ENCODE data around the gene BTBD1.

BTBD1 gene

DNA sequence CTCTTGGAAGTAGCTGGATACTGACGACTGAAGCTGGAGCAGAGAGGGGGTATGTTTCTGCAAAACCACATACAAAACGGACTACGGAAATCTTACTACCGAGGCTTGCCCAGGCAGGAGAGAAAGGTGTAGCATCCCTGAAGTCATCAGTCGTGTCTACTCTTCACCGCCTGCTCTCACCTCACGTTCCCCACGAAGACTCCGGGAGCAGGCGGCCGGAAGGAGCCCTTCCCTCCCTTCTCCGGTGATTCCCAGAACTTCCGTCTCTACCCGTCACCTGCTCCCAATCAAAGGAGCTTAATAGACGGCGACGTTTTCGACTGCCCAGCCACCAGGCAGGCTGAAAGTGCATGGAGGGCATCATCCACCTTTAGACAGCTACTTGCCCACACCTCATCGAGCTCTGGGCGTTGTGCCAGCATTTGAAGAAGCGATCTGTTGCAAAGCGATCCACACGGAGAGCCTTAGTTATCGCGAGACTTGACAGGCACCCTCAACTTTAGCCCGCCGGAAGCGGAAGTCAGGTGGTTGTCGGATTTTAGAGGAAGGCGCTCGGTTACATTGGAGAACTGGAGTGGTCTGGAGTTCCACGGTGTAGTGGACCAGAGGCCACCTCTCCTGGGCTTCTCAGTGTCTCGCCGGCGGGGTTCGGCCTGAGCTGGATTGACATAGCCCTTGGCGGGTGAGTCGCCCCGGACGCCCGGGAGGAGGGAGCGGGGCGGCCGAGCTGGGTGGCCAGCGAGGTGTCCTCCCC is 81.2 kb downstream of the BTBD1 start, which contains the start of gene RAMAC:
Gene RAMAC (plus strand): TSS at position 523 of the 754 bp plus-strand sequence. CDS start 2,809 bp downstream, outside the sequence.
- DNase-seq = peak; percentile 90

DNA sequence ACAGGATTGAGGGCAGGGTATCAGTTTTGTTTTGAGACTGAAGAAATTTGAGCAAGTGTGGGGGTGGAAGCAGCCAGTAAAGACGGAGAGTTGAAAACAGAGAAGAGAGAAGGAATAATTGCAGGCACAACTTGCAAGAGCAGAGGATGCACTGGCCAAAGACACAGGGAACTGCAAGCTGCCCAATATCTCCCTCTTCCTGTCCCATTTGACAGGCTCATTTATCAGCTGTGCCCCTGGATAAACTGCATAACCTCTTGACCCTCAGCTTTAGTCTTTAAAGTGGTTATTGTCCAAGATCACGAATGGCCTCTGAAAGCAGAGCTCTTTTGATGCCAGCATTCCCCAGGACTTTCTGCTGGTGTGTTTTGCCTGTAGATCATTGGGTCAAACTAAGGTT is 86.1 kb downstream of the BTBD1 start:
- DNase-seq = no peak

DNA sequence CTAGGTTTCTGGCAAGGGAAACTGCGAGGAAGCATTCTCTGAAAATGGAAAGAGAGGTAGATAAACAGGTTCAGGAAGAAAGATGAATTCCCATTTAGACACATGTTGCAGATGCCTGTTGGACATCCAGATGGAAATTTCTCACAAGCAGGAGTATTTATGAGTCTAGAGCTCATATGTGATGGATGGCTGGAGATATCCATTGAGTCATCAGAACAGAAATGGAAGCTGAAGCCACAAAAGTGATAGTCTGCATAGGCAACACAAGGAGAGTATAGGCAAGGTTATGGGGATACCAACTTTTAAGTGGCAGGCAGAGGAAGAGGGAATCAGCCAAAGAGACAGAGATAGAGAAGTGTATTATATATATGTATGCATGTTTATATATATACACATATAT is 87.3 kb downstream of the BTBD1 start:
- DNase-seq = no peak

DNA sequence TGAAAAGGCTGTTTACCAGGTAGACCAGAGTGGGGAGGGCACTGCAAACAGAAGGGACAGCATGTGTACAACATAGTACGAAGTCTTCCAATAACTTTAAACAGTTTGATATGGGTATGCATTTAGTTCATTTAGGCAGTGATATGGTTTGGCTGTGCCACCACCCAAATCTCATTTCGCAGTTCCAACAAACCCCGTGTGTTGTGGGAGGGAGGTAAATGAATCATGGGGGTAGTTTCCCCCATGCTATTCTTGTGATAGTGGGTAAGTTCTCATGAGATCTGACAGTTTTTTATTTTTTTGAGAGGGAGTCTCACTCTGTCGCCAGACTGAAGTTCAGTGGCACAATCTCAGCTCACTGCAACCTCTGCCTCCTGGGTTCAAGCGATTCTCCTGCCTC is 88.6 kb downstream of the BTBD1 start:
- no peak for DNase-seq

DNA sequence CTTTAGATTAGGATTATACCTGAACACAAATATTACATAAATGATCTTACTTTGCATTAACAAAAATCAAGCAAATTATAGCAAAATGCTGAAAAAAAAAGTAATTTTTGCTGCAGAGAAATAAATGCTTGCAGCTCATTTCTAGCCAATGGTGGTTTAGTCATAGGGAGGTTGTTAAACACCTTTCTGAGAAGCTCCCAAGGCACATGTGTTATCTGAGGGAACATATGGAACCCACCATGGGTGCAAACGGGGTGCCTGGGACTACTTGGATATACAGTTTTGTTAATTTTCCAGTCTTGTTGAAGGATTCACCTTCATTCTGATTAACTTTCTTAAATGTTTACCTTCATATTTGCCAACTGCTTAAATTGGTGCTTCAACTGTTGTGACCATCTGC is 90.0 kb downstream of the BTBD1 start:
- no peak for DNase-seq

DNA sequence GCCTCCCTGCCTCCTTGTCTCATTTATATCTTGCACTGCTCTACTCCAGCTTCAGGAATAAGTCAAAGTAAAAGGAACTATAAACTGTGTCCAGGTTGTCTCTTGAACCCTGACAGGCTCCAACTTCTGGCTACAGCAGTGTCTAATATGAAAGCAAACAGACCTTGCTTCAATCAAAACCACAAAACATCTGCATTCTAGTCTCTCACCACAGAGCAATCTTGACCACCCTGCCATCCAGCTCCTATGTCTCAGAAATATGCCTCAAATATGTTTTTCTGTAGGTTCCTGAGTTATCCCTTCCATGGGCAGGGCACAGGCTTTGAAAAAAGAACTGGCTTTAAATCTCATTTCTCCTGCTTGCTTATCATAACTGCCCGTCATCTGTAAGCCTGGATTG is 94.1 kb downstream of the BTBD1 start:
- DNase-seq = no peak

DNA sequence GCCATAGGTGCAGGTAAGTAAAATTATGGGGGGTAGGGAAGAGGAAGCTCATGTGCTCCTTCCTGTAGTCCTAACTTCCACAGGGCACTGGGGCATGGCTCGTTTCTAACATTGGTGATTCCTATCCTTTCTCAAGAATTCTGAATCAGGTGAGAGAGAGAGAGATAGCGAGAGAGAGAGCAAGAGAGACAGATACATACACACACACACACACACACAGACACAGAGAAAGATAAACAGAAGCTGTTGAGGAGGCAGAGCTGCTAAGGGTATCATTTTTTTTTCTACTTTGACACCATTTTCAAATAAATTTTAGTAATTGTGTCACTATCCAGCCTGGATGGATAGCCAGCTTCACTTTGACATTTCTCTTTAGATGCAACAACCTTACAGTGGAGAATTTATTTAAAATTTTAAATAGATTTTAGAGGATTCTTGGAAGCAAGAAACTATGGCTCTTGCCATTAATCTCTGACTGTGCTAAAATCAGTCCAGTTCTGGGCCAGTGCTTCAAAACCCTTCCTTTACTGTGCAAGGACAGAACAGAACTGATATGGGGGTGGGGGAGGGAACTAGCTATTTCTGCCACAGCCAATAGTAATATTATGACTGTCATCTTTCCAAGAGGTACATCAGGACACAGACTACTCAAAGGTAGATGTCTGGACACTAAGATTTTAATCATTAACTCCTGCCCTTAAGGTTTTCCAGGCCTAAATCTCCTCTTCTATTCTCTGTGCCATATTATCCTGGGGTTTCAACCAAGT is 95.7 kb downstream of the BTBD1 start:
- no peak for DNase-seq

DNA sequence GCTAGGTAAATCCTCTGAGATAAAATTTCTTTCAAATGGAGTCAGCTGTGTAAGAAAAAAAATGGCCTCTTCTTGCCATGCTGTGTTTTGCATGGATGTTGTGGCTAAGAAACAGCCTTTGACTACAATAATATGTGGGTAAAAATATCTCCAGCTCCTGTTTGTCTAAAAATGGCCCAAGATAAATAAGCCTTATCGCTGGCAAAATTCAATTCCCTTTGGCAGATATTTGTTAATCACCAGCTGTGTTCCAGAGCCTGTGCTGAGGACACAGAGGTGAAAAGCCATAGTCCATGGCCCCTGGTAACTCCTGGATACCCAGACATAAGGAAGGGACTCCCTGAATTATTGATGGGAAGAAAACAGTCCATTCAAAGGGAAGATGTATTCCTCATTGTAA is 96.4 kb downstream of the BTBD1 start:
- DNase-seq = no peak

DNA sequence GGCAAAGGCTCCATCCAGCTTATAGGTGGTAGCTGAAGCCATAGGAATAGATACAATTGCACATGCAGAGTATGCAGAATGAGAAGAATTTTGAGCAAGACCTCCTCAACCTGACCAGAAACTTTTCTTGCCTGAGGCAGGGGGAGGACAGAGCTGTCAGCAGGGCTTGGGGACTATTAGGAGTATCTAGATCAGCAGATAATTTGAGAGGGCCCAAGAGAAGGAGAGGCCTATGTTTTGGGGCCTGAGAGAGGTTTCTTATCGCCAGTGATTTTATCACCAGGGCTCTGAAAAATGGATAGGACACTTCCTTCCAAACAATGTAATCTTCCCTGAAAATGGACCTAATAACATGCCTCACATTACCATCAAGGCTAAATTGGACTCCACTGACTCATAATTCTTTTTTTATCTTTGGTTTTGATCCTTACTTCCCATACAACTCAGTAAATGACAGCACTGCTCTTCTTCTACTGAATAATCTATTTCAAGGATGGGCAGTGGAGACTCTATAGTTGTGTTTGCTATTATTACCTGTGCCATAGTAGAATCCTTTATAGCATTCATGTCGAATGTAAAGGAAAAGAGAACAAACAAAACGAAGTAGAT is 96.9 kb downstream of the BTBD1 start:
- DNase-seq = no peak

DNA sequence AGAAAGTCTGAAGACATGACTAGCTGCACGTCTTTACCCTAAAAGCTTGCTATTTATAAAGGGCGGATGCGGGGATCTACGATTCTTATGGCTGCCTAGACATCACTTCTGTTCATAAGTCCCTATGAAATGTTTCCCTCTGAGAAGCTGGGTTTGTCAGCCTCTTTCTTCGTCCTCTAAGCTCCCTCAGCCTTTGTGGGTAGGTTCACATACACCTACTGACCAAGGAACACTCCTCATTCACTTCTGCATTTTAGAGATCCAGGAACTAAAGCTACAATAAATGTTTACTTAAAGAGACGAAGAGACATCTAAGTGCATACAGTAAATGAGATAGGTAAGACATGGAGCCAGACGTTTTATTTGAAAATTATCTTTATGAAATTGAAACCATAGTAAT is 97.7 kb downstream of the BTBD1 start:
- DNase-seq = no peak

DNA sequence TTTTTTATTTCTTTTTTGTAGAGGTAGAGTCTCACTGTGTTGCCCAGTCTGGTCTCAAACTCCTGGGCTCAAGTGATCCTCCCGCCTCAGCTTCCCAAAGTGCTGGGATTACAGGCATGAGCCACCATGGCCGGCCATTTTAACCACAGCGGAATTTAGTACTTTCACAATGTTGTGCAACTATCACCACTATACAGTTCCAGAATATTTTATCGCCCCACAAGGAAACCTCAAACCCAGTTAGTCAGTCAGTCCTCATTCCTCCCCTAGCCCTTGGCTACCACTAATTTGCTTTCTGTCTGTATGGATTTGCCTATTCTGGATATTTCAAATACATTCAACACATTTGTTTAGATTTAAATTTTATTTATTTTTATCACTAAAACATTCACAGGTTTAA is 99.0 kb downstream of the BTBD1 start:
- DNase-seq = no peak

DNA sequence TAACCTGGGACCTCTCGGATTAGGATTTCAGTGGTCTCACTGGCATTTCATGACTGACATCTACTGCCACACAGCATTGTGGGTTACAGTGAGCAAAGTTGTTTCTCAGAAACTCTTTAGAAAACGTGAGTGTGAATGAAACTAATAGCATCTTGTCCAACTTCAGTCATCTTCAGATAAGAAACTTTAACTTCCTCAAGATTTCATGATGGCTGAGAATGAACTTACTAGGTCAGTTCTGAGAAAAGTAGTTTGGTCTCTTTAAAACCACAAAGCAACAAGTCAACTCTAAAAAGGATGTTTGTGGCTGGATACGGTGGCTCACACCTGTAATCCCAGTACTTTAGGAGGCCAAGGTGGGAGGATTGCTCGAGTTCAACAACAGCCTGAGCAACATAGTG is 100.4 kb downstream of the BTBD1 start:
- no peak for DNase-seq
